Peyer's patch (tissue), 4 donors: ENCODE measurements around the gene KANSL1. TPM values are rescaled to one million over a fixed set of nuclear protein-coding genes. Genes with fewer than 3 reads are reported as not detected.
"Not testable (repeated sequence)": the region's sequence is repeated elsewhere in the genome, so short reads cannot be mapped to it uniquely, and the experiment has no call there.

Experiments used
- DNase-seq, 3 donors: peaks; one replicate each; pipeline ENCODE4 v3.0.0-alpha.2; 2017 to 2019
- H3K27ac ChIP-seq, 4 donors: fragments of 200-600 bp; sonication (generic); one replicate each; pipeline ENCODE4 v1.5.1; 2016 to 2019
- H3K27me3 ChIP-seq, 2 donors: fragments of 200-600 bp; sonication (generic); one replicate each; pipeline ENCODE4 v1.5.1; 2019
- H3K36me3 ChIP-seq, 3 donors: fragments of 200-600 bp; sonication (generic); one replicate each; pipeline ENCODE4 v1.5.1; 2016 to 2019
- H3K4me1 ChIP-seq, 4 donors: fragments of 200-600 bp; sonication (generic); one replicate each; pipeline ENCODE4 v1.5.1; 2016 to 2019
- H3K4me3 ChIP-seq, 4 donors: fragments of 200-600 bp; sonication (generic); 1 replicate in 3 of 4; 2 replicates in 1 of 4; pipeline ENCODE4 v1.5.1; 2016 to 2019; ENCODE audit warnings: mild to moderate bottlenecking in 1 of 4
- H3K9me3 ChIP-seq, 4 donors: fragments of 200-600 bp; sonication (generic); one replicate each; pipeline ENCODE4 v1.5.1; 2016 to 2019; ENCODE audit warnings: mild to moderate bottlenecking in 1 of 4
- CTCF ChIP-seq, 6 experiments: fragments of 450-650 bp in 4 of 6; fragments of 200-600 bp in 2 of 6; sonication (generic) in 1 of 6; IDR thresholded peaks; one replicate each; pipeline ENCODE4 v1.5.1; 2017 to 2019; ENCODE audit warnings: antibody characterized with exemption in 6 of 6, mild to moderate bottlenecking in 3 of 6, moderate library complexity in 1 of 6
- POLR2A ChIP-seq, 2 donors: fragments of 450-650 bp; IDR thresholded peaks; one replicate each; pipeline ENCODE4 v1.5.1; 2017; ENCODE audit warnings: antibody characterized with exemption in 2 of 2, mild to moderate bottlenecking in 2 of 2, moderate library complexity in 2 of 2
- total RNA-seq, 4 donors: library from RNA; depleted of rRNA; stranded (reverse); fragments of >200 nt; gene quantifications; one replicate each; pipeline ENCODE4 v1.1.0, GENCODE V29; 2016

The KANSL1 gene
- total RNA-seq, 4 donors from 2014 or later = 97.6 to 328 (median 141) TPM

GRCh38 chr17:46117850-46118696 lies 75.2 kb downstream of the KANSL1 start:
- Histone ChIP-seq H3K9me3 (no peaks in the 10 kb centered on the region), H3K4me3 (no peak overlapping the region), H3K27ac (no peak overlapping the region), H3K36me3 (no peaks in the 10 kb centered on the region), H3K27me3 (no peaks in the 10 kb centered on the region), H3K4me1 (peaks cover 0 to 42% (median 8%) of the 10 kb centered on the region in 4 donors)
- TF ChIP-seq CTCF (IDR thresholded peaks at IDR 0.05) (no peak), POLR2A (IDR thresholded peaks at IDR 0.05) (no peak)
- no peak for DNase-seq

- no peak overlapping the region for H3K27ac ChIP-seq
- H3K4me1 ChIP-seq = peaks cover 0 to 33% (median 4%) of the 10 kb centered on the region in 4 donors
- DNase-seq = no peak
- no peak overlapping the region for H3K4me3 ChIP-seq
- H3K27me3 ChIP-seq = no peaks in the 10 kb centered on the region
- H3K36me3 ChIP-seq = no peaks in the 10 kb centered on the region
- TF ChIP-seq POLR2A (IDR thresholded peaks at IDR 0.05) (no peak), CTCF (IDR thresholded peaks at IDR 0.05) (no peak)
- H3K9me3 ChIP-seq = no peaks in the 10 kb centered on the region
These were observed 76.1 kb downstream of the KANSL1 start for GRCh38 chr17:46117117-46117516.

- TF ChIP-seq POLR2A (IDR thresholded peaks at IDR 0.05) (no peak), CTCF (IDR thresholded peaks at IDR 0.05) (no peak)
- H3K9me3 ChIP-seq = no peaks in the 10 kb centered on the region
- H3K27me3 ChIP-seq = no peaks in the 10 kb centered on the region
- peaks cover 0 to 18% (median 0%) of the 10 kb centered on the region in 4 donors for H3K4me1 ChIP-seq
- no peak for DNase-seq
- H3K27ac ChIP-seq = no peak overlapping the region
- no peaks in the 10 kb centered on the region for H3K36me3 ChIP-seq
- no peak overlapping the region for H3K4me3 ChIP-seq
These were observed 77.5 kb downstream of the KANSL1 start for GRCh38 chr17:46115699-46116098.

GRCh38 chr17:46111236-46111635 lies 82.0 kb downstream of the KANSL1 start:
- H3K36me3 ChIP-seq, H3K27ac ChIP-seq, H3K27me3 ChIP-seq, H3K4me3 ChIP-seq, H3K9me3 ChIP-seq, DNase-seq: not testable (repeated sequence)
- peaks cover 0 to 27% (median 0%) of the 10 kb centered on the region in 4 donors for H3K4me1 ChIP-seq

- H3K4me3 ChIP-seq = no peak overlapping the region
- H3K27me3 ChIP-seq = no peaks in the 10 kb centered on the region
- H3K9me3 ChIP-seq = no peaks in the 10 kb centered on the region
- H3K36me3 ChIP-seq = no peaks in the 10 kb centered on the region
- DNase-seq = no peak
- no peak for TF ChIP-seq CTCF (IDR thresholded peaks at IDR 0.05)
- no peak for TF ChIP-seq POLR2A (IDR thresholded peaks at IDR 0.05)
- H3K27ac ChIP-seq = no peak overlapping the region
- H3K4me1 ChIP-seq = peaks cover 0 to 27% (median 0%) of the 10 kb centered on the region in 4 donors
These were observed 83.0 kb downstream of the KANSL1 start for GRCh38 chr17:46110219-46110618.

GRCh38 chr17:46109603-46110189 lies 83.5 kb downstream of the KANSL1 start:
- no peak overlapping the region for H3K4me3 ChIP-seq
- no peaks in the 10 kb centered on the region for H3K9me3 ChIP-seq
- TF ChIP-seq POLR2A (IDR thresholded peaks at IDR 0.05) (no peak), CTCF (IDR thresholded peaks at IDR 0.05) (no peak)
- H3K27ac ChIP-seq = no peak overlapping the region
- no peaks in the 10 kb centered on the region for H3K36me3 ChIP-seq
- H3K27me3 ChIP-seq = no peaks in the 10 kb centered on the region
- peaks cover 0 to 27% (median 0%) of the 10 kb centered on the region in 4 donors for H3K4me1 ChIP-seq
- DNase-seq = no peak
